GM19468 (cell line): ENCODE data around the gene SPARC.
"Not testable (repeated sequence)": the region's sequence is repeated elsewhere in the genome, so short reads cannot be mapped to it uniquely, and the experiment has no call there.

Experiments used
- ATAC-seq: cut with Tn5 transposase; IDR thresholded peaks from one replicate; pipeline ENCODE4 v1.9.1; 2021; ENCODE audit warnings: mild to moderate bottlenecking, moderate library complexity, moderate number of reproducible peaks; ENCODE audit not compliant: unreplicated experiment; ENCODE audit errors: extremely low read depth

Gene SPARC

GRCh38 chr5:151680944-151681427 lies 5.7 kb downstream of the SPARC start:
- no peak for ATAC-seq

GRCh38 chr5:151680156-151680505 lies 6.6 kb downstream of the SPARC start:
- not testable (repeated sequence) for ATAC-seq

DNA sequence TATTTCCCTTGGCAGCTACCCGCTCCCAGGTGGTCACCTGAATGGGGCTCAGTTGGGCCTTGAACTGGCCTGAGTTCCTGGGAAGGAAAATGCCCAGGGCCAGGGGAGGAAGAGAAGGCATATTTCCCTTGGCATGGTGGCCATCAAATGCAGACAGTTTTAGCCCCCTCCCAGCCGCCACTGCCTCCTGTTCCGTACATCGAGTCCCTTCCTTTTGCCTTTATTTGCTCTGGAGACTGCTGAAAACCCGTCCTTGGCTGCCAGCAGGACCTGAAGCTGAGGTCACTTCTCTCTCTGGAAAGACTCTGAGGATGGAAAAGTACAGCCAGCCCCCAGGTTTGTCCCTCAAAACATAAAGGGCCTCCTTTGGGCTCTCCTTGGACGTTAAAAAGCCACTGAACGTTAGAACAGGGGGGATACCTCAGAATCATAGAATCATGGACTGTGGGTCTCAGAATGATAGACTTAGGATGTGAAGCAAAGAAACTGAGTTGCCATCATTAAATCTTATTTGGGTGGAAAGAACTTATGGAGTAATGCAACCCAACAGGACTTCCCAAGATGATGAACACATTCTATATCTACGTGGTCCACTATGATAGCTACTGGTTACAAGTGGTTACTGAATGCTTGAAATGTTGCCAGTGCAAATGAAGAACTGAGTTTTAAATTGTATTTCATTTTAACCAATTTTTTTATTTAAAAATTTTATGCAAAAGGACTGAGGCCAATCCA lies 7.1 kb downstream of the SPARC start:
- no peak for ATAC-seq

GRCh38 chr5:151678713-151679112 lies 8.0 kb downstream of the SPARC start:
- ATAC-seq, result no peak

DNA sequence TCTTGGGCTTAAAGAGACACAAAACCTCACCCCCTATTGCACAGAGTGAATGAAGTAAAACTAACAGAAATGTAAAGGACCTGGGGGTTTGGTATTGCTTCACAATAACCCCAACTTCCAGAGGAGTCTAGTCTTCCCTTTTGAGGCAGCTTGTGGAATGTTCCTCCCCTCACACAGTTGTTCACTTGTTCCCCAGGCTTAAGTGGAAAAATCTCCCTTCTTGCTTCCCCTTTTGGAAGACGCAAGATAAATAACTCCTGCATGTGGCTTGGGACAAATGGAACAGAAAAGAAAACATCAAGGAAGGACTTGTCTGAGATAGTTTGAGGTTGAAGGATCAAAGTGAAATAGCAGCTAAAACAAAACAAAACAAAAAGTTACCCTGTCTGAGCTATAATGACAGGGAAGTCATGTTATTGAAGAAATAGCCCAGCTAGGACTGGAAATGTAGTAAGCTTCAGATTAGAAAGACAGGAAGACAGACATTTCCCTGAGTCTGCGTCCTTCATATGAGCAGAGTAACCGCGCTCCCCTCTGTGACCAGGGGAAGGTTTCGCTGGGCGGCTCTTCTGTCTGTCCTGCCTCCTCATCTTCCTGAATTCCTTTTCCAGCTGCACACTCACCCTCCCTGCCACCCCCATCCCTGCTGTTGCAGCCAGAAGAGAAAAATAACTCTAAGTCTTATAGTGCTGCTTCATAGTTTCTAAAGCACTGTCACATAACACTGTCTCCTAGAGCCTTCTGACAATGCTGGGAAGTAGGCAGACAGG lies 8.8 kb downstream of the SPARC start:
- ATAC-seq, result no peak

DNA sequence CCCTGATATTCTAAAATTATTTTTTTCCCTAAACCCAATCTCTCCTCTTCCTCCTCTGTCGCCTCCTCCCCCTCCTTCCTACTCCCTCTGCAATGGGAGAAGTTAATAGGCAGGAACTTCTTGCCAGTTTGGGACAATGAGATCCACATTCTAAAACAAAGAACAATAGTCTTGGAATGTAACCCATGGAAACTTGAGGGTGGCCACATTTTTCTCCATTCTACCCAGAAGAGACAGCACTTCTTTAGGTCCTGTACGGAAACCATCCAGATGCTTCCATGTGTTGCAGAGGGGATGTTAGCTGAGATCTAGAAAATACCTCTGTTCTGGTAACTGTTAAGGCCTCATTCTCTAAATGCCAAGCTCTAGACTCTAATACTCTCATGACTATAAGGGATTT lies 10.0 kb downstream of the SPARC start:
- ATAC-seq, result no peak

DNA sequence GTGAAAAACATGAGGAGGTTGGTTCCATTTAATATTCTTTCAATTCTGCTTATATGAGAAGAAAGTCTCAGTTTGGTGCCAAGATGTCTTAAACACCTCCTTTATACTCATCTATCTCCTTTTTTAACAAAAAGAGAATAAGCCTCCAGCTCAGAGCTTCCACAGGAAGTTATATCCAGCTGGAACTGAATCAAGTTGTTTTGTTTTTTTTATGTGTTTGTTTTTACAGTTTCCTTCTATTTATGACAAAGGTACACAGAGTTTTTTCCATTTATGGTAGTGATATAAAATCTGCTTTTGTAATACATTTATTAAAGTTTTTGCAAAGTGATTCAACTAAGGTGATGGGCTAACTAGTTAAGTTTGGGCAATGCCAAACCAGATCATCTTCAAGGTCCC lies 10.4 kb downstream of the SPARC start:
- ATAC-seq, result no peak

DNA sequence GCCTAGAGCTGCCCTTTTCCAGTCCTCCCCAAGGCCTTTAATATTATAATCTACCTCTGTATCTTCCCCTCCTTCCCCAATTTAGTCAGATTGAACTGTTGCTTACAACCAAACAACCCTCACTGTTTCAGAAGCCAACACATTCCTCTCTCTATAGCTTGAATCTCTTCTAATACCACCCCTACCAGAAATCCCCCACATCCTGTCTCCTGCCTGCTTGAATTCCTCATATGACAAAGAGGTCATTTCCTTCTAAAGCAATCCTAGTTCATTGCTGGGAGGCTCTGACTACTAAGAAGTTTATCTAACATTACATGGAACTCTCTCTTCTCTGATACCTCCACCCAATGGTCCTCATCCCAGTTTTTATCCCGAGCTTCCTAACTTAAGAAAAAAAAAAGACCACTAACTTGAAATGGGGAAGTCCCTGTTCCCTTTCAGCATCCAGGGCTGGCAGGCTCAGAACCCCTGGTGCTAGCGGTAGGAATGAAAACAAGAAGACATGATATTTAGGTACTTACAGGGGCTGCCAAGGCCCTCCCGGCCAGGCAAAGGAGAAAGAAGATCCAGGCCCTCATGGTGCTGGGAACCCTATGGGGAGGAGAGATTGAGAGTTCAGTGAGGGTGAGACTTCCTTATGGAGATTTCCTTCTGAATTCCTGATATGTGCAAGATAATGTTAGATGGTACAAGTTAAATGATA lies 11.0 kb downstream of the SPARC start:
- no peak for ATAC-seq

DNA sequence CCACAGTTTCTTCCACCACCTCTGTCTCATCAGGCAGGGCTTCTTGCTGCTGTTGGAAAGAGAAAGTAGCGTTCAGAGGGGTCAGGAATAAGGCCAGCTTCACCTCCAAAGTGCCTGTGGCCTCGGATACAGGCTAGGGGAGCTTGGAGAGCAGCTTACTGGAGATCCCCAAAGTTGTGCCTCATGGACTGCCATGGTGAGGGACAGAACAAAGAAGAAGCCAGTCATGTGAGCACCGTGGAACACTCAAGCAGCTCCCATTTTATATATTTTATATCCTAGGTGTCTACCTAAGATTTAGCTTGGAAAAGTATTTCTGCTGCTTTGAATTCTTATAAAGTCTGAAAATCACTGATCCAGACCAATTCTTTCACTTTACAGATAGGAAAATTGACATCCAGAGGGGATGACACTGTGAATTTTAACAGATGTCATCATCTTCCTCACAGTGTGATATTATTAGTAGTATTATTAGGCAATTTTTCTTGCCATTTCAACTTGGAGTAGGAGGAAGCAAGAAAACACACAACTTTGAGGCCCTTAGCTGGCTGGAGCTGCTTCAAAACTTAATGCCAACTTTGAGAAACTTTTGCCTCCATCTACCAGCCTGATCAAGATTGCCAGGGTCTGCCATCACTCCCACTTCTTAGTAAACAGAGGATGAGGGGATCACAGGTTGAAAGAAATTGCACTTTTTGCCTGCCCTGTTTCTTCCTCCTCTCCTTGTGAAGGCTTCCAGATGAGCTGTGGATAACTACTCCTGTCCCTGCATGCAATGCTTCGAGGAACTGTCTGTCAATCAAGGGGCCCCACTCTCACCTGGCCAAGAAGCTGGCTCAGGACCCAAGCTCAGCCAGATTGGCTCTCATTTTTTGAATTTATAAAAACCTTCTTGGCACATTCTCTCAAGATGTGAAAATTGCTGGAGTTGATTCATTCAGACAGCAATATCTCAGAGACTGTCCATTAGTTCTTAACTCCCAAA lies 11.8 kb downstream of the SPARC start:
- ATAC-seq, result no peak

DNA sequence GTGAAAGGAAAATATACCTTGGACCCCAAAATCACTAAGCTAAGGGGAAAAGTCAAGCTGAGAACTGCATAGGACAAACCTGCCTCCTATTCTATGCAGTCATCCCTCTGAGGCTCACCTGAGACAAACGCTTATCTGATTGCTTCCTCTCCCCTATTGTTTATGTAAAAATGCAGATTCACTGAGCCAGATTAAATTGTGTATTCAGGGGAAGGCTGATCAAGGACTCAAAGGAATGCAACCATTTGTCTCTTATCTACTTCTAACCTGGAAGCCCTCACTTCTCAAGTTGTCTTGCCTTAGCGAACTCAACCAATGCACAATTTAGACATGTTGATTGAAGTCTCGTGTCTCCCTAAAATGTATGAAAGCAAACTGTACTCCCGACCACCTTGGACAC lies 13.3 kb downstream of the SPARC start:
- no peak for ATAC-seq

DNA sequence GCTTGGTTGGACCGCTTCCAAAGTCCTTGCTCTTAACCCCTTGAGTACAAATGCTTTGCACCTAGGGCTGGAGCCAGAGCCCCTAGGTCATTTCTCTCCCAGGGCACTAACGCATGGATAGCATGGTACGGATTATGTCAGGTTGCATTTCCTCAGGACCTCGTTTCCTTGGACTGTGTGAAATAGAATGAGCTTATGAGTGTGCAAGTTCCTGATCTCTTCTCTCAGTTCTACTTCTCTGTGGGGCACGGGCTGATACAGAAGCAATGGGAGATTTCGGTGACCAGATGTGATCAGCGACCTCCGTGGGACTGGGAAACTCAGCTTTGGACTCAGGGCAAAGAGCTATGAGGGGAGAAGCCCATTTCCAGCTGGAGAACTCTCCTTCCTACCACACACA lies 14.2 kb downstream of the SPARC start:
- ATAC-seq, result no peak

- ATAC-seq, result no peak
Observed at GRCh38 chr5:151671950-151672349, 14.8 kb downstream of the SPARC start.

DNA sequence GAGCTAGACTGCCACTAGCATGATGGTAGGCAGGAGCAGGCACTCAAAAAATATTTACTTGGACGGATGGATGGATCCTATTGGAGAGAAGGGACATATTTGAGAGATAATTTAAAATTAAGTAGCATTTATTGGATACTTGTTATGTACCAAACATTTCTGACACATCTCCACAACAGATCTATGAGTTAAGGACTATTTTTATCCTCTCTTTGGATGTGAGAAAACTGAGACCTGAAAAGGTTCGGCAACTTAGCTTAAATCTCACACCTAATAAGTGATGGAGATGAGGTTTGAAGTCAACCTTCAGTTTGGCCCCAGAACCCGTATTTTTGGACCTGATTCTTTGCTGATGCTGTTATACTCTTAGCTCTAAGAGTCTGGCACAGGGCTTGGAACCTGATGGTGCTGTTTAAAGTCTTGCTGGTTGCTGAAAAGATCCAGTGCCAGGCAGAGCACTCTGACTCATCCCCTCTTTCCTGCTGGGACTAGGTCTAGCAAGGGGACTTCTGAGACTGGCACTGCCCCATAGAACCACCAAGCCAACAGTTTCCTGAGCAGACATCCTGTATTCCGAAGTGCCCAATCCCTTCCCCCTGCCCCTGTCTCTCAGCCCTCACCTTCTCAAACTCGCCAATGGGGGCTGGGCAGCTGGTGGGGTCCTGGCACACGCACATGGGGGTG lies 15.6 kb downstream of the SPARC start:
- no peak for ATAC-seq

DNA sequence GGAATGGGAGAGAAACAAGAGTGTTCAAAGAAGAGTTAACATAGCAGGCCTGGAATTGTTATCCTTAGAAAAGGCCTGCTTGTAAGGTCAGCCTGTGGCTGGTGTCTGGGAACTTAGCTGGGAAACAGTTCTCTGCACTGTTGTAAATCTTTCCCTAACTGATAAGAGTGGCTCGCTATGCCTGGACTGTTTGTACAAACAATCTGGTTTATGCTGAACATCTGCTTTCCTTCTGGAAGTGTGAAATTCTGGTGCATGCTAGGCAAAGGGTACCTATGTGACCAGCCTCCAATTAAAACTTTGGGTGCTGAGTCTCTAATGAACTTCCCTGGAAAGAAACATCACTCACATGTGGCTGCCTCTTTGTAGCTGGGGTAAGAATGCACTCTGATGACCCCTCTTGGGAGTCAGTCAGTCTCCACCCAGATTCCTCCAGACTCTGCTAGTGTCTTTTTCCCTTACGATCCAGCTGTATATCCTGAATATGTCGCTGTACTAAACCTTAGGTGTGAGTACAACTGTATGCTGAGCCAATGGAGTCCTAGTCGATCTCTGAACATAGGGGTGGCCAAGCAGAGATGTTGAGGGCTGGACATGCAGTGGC lies 16.5 kb downstream of the SPARC start:
- no peak for ATAC-seq

DNA sequence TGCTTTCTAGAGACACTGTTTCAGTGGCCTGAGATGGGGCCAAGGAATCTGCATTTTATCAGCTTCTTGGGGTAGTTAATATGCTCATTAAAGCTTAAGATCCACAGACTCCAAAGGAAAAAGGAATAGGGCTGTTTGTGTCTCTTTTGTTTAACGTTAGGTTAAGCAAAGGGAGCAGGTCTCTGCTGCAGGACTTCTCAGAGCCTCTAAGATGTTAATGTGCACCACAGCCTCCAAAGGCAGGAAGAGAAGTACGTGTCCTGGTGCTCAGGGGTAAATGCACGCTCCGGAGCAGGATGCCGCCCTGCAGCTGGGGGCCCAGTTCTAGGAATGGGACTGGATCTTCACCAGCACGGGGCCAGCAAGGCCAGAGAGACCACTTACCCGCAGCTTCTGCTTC lies 19.6 kb downstream of the SPARC start:
- ATAC-seq, result no peak

GRCh38 chr5:151665613-151666012 lies 21.1 kb downstream of the SPARC start:
- ATAC-seq, result no peak

GRCh38 chr5:151664694-151665585 lies 21.8 kb downstream of the SPARC start:
- no peak for ATAC-seq
